SK-N-SH treated with all-trans-retinoic acid at 6 μM for 48 hours (cell line): ENCODE results near the gene ZNF674.
"Not testable (repeated sequence)": the region's sequence is repeated elsewhere in the genome, so short reads cannot be mapped to it uniquely, and the experiment has no call there.

Experiments used
- ATAC-seq: fragments of 200-7000 bp; cut with Tn5 transposase; 3 replicates; pipeline ENCODE4 v1.9.1; 2020; ENCODE audit warnings: mild to moderate bottlenecking, moderate library complexity
- ARNTL ChIP-seq: fragments of 450-650 bp; formaldehyde crosslinking; IDR thresholded peaks from 2 replicates; pipeline ENCODE4 v1.5.0; 2020; ENCODE audit warnings: low read depth, mild to moderate bottlenecking, moderate library complexity, borderline replicate concordance
- BACH2 ChIP-seq: fragments of 250-450 bp; sonication (Bioruptor Pico); IDR thresholded peaks from 2 replicates; pipeline ENCODE4 v1.9.0; 2021; ENCODE audit warnings: mild to moderate bottlenecking, borderline replicate concordance
- CSDC2 ChIP-seq: fragments of 250-450 bp; sonication (Bioruptor Pico); IDR thresholded peaks from 2 replicates; pipeline ENCODE4 v1.5.0; 2020; ENCODE audit warnings: mild to moderate bottlenecking, moderate library complexity
- CSRNP3 ChIP-seq: fragments of 250-450 bp; sonication (Bioruptor Pico); IDR thresholded peaks from 2 replicates; pipeline ENCODE4 v1.5.1; 2021; ENCODE audit warnings: mild to moderate bottlenecking, moderate library complexity
- ESRRG ChIP-seq: fragments of 250-450 bp; sonication (Bioruptor Pico); IDR thresholded peaks from 2 replicates; pipeline ENCODE4 v1.6.1; 2021; ENCODE audit warnings: mild to moderate bottlenecking
- GLIS3 ChIP-seq: fragments of 250-450 bp; sonication (Bioruptor Pico); IDR thresholded peaks from 2 replicates; pipeline ENCODE4 v1.5.0; 2020; ENCODE audit warnings: mild to moderate bottlenecking, moderate library complexity
- ISL1 ChIP-seq: fragments of 250-450 bp; sonication (Bioruptor Pico); IDR thresholded peaks from 2 replicates; pipeline ENCODE4 v2.1.2; 2022; ENCODE audit warnings: mild to moderate bottlenecking, moderate library complexity
- OSR1 ChIP-seq: fragments of 250-450 bp; sonication (Bioruptor Pico); IDR thresholded peaks from 2 replicates; pipeline ENCODE4 v1.8.0; 2022; ENCODE audit warnings: moderate library complexity, mild to moderate bottlenecking, inconsistent platforms
- PATZ1 ChIP-seq: fragments of 250-450 bp; sonication (Bioruptor Pico); IDR thresholded peaks from 2 replicates; pipeline ENCODE4 v1.8.0; 2020; ENCODE audit warnings: mild to moderate bottlenecking, moderate library complexity, borderline replicate concordance
- POU6F1 ChIP-seq: fragments of 250-450 bp; sonication (Bioruptor Pico); IDR thresholded peaks from 2 replicates; pipeline ENCODE4 v1.8.0; 2021; ENCODE audit warnings: low read depth, mild to moderate bottlenecking, moderate library complexity, borderline replicate concordance
- ZC3H10 ChIP-seq: fragments of 250-450 bp; sonication (Bioruptor Pico); IDR thresholded peaks from 2 replicates; pipeline ENCODE4 v1.5.1; 2021; ENCODE audit warnings: mild to moderate bottlenecking, moderate library complexity
- ZNF565 ChIP-seq: fragments of 450-650 bp; formaldehyde crosslinking; conservative IDR thresholded peaks from 2 replicates; pipeline ENCODE4 v1.5.0; 2020; ENCODE audit warnings: low read depth, mild to moderate bottlenecking, moderate library complexity
- ZNF70 ChIP-seq: fragments of 450-650 bp; formaldehyde crosslinking; IDR thresholded peaks from 2 replicates; pipeline ENCODE4 v1.5.0; 2020; ENCODE audit warnings: mild to moderate bottlenecking, moderate library complexity
- TF ChIP-seq, protein P1 (sequence below): fragments of 250-450 bp; sonication (Bioruptor Pico); IDR thresholded peaks from 2 replicates; pipeline ENCODE4 v1.5.0; 2020; ENCODE audit warnings: mild to moderate bottlenecking, moderate library complexity

Gene ZNF674

DNA sequence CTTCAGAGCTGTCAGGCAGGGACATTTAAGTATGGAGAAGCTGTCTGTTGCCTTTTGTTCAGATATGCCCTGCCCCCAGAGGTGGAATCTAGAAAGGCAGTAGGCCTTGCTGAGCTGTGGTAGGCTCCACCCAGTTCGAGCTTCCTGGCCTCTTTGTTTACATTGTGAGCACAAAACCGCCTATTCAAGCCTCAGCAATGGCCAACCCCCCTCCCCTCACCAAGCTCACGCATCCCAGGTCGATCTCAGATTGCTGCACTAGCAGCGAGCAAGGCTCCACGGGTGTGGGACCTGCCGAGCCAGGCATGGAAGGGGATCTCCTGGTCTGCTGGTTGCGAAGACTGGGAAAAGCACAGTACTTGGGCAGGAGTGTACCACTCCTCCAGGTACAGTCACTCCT lies 59.3 kb downstream of the ZNF674 start:
- no peak for ATAC-seq
- no peak for TF ChIP-seq CSDC2 (CRISPR knock-in tag)
- no peak for TF ChIP-seq ESRRG (CRISPR knock-in tag)
- TF ChIP-seq, protein P1, sequence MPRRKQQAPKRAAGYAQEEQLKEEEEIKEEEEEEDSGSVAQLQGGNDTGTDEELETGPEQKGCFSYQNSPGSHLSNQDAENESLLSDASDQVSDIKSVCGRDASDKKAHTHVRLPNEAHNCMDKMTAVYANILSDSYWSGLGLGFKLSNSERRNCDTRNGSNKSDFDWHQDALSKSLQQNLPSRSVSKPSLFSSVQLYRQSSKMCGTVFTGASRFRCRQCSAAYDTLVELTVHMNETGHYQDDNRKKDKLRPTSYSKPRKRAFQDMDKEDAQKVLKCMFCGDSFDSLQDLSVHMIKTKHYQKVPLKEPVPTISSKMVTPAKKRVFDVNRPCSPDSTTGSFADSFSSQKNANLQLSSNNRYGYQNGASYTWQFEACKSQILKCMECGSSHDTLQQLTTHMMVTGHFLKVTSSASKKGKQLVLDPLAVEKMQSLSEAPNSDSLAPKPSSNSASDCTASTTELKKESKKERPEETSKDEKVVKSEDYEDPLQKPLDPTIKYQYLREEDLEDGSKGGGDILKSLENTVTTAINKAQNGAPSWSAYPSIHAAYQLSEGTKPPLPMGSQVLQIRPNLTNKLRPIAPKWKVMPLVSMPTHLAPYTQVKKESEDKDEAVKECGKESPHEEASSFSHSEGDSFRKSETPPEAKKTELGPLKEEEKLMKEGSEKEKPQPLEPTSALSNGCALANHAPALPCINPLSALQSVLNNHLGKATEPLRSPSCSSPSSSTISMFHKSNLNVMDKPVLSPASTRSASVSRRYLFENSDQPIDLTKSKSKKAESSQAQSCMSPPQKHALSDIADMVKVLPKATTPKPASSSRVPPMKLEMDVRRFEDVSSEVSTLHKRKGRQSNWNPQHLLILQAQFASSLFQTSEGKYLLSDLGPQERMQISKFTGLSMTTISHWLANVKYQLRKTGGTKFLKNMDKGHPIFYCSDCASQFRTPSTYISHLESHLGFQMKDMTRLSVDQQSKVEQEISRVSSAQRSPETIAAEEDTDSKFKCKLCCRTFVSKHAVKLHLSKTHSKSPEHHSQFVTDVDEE (CRISPR knock-in tag), result no peak
- no peak for TF ChIP-seq CSRNP3
- no peak for TF ChIP-seq POU6F1 (CRISPR knock-in tag)

DNA sequence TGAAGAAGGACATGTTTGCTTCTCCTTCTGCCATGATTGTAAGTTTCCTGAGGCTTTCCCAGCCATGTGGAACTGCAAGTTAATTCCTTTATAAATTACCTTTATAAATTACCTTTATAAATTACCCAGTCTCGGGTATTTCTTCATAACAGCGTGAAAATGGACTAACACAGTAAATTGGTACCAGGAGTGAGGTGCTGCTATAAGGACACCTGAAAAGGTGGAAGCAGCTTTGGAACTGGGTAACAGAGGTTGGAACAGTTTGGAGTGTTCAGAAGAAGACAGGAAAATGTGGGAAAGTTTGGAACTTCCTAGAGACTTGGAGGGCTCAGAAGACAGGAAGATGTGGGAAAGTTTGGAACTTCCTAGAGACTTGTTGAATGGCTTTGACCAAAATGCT lies 66.6 kb downstream of the ZNF674 start:
- ATAC-seq, result not testable (repeated sequence)

GRCh38 chrX:46477435-46477834 lies 67.8 kb downstream of the ZNF674 start:
- ATAC-seq, result no peak
- TF ChIP-seq ZNF565 (CRISPR knock-in tag), result no peak
- TF ChIP-seq ZC3H10 (CRISPR knock-in tag), result no peak

- no peak for ATAC-seq
- TF ChIP-seq CSRNP3 (no peak), GLIS3 (CRISPR knock-in tag) (no peak), ARNTL (CRISPR knock-in tag) (no peak), OSR1 (CRISPR knock-in tag) (no peak), BACH2 (CRISPR knock-in tag) (no peak), PATZ1 (CRISPR knock-in tag) (no peak), ISL1 (CRISPR knock-in tag) (no peak), ESRRG (CRISPR knock-in tag) (no peak), ZC3H10 (CRISPR knock-in tag) (no peak), ZNF70 (no peak)
- TF ChIP-seq, protein P1 (CRISPR knock-in tag), result no peak
These were observed 80.0 kb downstream of the ZNF674 start for GRCh38 chrX:46465203-46465602.
